Measurements from ENCODE around the gene SIRPA.
"Not testable (repeated sequence)": the region's sequence is repeated elsewhere in the genome, so short reads cannot be mapped to it uniquely, and the experiment has no call there.

SIRPA gene

GRCh38 chr20:1908191-1908590 lies 13.0 kb downstream of the SIRPA start:
- DNase-seq = no peak

- no peak for DNase-seq
Observed at GRCh38 chr20:1909097-1909496, 13.9 kb downstream of the SIRPA start.

DNA sequence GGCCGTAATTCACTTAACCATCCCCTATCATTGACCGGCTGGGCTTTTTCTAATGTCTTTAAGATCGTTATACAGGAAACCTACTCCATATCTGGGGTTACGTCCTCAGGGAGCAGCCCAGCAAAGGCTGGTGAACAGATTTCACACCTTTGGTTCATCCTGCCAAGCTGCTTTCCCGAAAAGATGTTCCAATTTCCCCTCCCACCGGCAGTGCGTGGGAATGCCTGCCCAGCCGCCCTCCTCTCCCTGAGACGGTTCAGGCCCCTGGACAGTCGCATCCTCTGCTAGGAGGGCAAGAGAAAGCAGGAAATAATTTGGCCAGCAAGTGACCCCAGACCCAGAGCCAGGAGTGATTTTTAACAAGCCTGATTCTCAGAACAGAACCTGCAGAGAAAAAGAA lies 16.3 kb downstream of the SIRPA start:
- no peak for DNase-seq

- DNase-seq = no peak
Observed at GRCh38 chr20:1912053-1912452, 16.8 kb downstream of the SIRPA start.

- no peak for DNase-seq
Observed at GRCh38 chr20:1912646-1913045, 17.4 kb downstream of the SIRPA start.

GRCh38 chr20:1915233-1915632 lies 20.0 kb downstream of the SIRPA start:
- DNase-seq = not testable (repeated sequence)

GRCh38 chr20:1915725-1916124 lies 20.5 kb downstream of the SIRPA start:
- no peak for DNase-seq

DNA sequence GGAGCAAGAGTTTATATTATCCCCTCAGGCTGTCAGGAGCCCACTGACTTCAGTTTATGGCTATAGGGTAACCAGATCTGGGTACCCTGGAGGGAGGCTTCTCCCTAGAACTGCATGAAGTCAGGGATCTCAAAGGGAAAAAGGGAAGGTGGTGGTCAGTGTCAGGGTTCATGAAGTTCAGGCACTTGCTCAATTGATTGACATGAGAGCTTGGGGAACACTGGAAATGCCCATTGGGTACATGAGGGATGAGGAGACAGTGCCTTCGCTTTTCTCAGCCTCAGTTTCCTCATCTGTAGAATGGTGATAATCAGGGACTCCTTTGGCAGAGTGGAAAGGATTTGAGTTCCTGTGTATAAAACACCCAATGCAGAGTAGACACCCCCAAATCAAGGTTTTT lies 22.6 kb downstream of the SIRPA start:
- no peak for DNase-seq

DNA sequence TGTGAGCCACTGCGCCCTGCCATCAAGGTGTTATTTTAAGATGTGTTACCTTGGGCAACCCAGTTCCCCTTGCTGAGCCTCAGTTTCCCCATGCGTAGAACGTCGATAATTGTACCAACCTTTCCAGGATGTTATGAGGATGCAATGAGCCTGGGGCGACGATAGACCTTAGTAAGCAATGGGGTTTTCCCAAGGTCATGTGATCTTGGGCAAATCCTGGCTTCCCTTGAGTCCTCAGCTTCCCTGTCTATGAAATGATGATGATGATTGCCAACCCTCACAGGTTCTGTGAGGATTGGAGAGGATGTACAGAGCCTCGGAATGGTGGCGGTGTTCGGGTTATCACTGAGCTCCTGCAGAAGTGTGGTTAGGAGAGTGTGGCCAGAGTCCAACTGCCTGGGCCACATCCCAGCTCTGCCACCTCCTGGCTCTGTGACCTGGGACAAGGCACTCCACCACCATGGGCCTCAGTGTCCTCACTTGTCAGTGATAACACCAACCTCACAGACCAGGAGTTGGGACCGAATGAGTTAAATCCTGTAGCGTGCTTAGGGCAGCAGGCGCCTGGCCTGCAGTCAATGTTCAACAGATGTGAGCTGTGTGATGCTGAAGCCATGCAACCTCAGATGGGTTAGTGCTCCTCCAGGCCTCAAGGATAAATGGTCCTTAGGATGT lies 23.4 kb downstream of the SIRPA start:
- DNase-seq = no peak

- no peak for DNase-seq
Observed at GRCh38 chr20:1920252-1920651, 25.0 kb downstream of the SIRPA start.

DNA sequence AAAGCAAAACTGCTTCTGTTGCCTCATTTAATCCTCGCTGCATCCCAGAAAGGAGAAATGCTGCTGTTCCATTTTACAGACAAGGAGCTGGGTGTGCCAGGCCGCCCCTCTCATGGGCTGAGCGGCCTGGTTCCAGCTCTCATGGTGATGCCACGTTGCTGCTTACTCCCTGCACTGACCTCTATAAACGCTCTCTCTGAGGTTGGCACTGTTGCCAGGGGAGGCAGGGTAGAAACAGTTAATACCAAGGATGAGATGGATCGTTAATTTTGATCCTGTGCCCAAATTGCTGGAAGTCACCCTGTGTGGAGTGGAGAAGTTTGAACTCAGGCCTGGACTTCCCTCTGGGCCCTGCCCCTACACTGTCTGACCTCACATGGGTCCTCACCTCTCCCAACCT lies 25.6 kb downstream of the SIRPA start:
- DNase-seq = no peak

DNA sequence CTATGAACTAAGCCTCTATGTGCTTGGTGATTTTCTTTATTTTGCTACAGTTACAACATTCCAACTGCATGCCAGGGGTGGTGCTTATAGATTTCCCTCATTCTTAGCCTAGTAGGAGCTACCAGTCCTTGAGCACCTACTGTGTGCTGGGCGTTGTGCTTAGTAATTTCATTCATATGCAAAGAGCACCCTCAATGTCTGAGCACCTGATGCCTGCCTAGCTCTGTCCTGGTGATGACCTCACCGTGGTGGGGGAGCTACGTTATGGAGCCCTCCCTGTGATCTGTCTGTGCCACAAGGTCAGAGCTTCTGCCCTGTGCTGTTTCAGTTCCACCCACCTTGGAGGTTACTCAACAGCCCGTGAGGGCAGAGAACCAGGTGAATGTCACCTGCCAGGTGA lies 26.8 kb downstream of the SIRPA start:
- DNase-seq = not testable (repeated sequence)

DNA sequence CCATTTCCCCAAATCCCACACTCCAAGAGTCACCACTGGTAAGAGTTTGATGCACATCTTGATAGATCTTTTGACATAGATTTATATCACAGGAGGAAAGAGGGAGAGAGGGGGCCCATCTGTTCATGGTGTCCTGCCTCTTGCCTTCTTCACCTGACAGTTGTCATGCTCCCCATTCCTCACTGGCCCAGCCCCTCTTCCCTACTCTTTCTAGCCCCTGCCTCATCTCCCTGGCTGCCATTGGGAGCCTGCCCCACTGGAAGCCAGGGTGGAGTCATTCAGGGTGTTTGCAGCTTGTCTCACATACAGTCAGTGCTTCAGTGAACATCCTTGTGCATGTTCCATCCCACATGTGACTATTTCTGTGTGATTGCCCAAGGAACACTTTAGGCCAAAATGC lies 27.6 kb downstream of the SIRPA start:
- no peak for DNase-seq

DNA sequence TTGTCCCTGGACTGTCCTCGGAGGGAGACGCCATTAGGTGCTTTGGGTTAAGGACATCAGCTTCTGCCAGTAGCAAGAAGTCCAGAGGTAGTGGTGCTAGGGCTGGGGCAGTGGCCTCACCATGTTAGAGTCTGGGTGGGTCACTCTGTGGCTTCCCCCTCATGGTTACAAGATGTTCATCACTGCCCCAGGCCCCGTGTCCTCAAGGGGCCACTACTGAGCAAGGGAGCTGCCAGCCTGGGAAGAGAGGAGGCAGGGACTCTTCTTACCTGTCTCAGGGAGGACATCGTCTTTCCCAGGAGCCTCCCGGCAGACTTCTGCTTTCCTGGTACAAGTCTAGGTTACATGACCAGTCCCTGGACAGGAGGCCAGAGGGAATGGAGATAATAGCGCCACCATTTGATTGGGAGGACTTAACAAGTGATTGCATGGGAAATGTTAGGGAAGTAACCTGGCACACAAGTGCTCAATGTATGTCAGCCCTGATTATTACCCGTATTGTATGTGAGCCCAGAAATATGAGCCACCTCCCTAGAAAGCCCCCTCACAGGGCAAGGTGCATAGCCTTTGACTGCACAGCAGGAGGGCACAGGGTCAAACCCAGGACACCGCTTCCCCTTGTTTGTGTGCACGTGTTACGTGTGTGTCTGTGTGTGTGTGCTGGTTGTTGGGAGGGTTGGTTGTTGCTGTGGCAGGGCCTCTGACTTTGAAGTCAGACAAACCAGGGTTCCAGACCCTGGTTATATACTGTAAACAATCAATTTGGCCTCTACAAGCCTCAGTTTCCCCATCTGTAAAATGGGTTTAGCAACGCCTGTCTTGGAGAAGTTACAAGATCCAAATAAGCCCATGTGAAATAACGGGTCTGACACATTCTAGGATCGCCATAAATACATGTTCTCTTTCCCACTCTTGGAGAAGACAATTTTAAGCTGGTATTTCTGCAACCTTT lies 30.0 kb downstream of the SIRPA start:
- no peak for DNase-seq

DNA sequence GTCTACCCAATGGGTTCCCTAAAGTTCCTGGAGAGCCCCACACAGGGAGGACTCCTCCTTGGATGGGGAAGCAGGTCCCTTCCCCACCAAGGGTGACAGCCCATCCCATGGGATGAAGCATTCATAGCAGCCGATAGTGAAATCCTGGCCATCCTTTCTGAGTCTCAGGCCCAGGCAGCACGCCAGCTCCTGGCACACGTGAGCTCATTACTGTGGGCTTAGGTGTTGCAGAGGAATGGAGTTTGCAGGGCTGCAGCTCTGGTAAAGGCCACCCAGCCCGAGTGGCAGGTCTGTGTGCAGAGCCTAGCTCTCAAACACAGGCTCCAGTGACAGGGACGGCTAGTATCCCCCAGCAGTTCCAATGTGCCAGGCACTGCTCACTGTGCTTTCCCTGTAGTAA lies 31.0 kb downstream of the SIRPA start:
- no peak for DNase-seq

GRCh38 chr20:1927217-1927616 lies 32.0 kb downstream of the SIRPA start:
- no peak for DNase-seq

- no peak for DNase-seq
Observed at GRCh38 chr20:1928154-1928553, 32.9 kb downstream of the SIRPA start.

- no peak for DNase-seq
Observed at GRCh38 chr20:1928782-1929181, 33.6 kb downstream of the SIRPA start.

DNA sequence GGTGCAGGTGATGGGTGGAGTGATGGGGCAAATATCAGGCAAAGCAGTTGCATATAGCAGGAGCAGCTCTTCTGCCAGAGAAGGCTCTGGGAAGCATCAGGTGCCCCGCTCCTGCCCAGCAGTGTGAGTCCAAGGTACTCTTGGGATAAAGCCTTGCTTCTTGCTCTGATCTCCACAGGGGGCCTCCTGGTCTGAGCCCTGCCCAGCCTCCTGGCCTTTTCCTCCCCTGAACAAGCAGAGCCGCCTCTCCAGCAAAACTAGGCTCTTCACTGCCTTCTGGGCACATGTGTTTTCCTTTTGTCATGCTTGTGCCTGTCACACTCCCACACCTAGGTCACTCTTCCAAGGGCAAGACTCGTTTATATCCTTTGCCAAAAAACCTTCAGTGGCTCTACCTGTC lies 34.3 kb downstream of the SIRPA start:
- no peak for DNase-seq

- no peak for DNase-seq
Observed at GRCh38 chr20:1930165-1930564, 35.0 kb downstream of the SIRPA start.

DNA sequence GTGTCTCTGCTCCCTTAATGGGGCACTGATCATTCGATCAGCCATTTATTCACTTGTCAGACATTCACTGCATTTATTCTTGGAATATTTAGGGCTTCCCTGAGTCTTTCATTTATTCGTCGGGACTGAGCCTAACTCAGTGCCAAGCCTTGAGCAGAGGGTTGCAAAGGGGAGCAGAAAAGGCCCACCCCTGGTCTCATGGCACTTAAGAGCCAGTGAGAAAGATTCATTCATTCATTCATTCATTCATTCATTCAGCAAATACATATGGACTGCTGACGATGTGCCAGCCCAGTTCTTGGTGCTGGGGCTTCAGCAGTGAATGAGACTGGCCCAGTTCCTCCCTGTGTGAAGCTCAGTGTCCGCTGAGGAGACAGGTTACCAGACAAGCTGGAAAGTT lies 36.6 kb downstream of the SIRPA start:
- no peak for DNase-seq

GRCh38 chr20:1932971-1933370 lies 37.8 kb downstream of the SIRPA start:
- no peak for DNase-seq

DNA sequence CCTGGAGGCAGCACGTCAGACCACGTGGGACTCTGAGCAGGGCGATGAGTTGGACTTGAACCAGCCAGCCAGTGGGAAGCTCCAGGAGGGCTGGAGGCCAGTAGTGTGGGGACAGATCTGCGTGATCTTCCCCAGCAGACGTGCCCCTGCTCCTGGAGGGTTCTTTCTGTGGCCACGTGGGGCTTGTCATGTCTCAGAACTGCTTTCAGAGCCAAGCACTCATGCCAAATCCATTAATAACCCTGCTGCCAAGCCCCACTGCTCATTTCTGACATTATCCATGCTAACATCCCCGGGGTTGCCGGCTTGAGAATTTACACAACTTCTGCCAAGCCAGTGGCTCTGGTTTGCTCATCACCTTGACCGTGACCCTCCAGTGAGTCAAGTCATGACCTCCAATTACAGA lies 38.3 kb downstream of the SIRPA start:
- DNase-seq = no peak

DNA sequence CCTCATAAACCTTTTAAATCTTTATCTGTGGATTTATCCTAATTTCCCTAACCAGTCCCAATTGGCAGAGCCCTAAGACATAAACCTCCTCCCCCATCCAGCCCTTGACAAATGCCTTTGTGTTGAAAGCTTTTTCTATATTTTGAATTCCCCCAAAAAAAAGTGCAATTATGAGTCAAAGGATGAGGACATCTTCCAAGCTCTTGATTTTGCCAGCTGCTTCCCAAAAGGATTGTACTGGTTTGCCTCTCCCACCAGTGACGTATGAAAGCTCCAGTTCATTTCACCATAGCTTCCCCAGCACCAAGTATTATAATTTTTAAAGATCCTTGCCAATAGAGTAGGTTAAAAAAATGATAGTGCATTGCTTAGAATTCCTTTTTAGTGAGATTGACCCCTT lies 38.9 kb downstream of the SIRPA start:
- no peak for DNase-seq

Data from stimulated activated CD4-positive, alpha-beta T cell treated with anti-CD3 and anti-CD28 coated beads, Interleukin-2, amount 100 ng/mL, for 48 hours (primary cell).